Epithelial cell of proximal tubule (primary cell): ENCODE measurements around the gene SBK2. TPM values are rescaled to one million over a fixed set of nuclear protein-coding genes. Genes with fewer than 3 reads are reported as not detected.
"Not testable (repeated sequence)": the region's sequence is repeated elsewhere in the genome, so short reads cannot be mapped to it uniquely, and the experiment has no call there.

ENCODE experiments used
- DNase-seq: peaks from one replicate; pipeline ENCODE4 v3.0.0-alpha.2; 2011; ENCODE audit warnings: low read depth
- H3K4me3 ChIP-seq: 2 replicates; pipeline ENCODE4 v1.5.1; 2011; ENCODE audit warnings: low read depth, mild to moderate bottlenecking, low read length
- total RNA-seq: library from RNA; depleted of rRNA; stranded (reverse); fragments of >200 nt; gene quantifications from 2 replicates; pipeline ENCODE4 v1.2.3, GENCODE V29; 2015
- TF ChIP-seq, protein P1 (sequence below): conservative IDR thresholded peaks from 2 replicates; pipeline ENCODE4 v1.5.1; 2012; ENCODE audit warnings: low read depth, mild to moderate bottlenecking, low read length

Gene SBK2
- total RNA-seq, 1 donor from 2014 or later: 2.9 TPM

DNA sequence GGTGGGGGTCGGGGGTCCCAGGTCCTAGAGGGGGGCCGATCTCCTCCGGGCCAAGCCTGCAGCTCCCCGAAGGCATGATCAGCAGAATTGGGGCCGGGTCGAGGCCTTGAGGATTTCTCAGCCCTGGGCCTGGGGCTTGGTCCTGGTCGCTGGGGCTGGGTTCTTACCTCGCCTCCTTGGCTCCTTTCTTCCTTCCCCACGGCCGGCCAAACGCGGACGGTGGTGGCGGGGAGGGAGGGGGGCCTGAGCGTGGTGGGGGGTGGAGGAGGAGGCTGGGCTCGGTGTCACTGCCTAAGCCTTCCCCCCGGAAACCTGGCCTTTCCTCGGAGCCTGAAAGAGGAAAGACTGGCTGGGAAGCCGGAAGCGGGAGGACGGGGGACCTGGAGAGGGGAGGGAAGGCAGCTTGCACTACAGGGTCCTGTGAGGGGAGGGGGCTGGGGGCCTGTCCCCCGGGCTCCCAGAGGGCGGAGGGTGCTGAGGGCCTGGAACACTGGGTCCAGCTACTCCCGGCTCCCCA is 43.8 kb upstream of the SBK2 start, which contains the start of gene ZNF579:
ZNF579 (minus strand) TSS at position 221 of the 517 bp plus-strand sequence. CDS start 1,209 bp downstream, outside the sequence.
- DNase-seq: no peak
- TF ChIP-seq, protein P1, sequence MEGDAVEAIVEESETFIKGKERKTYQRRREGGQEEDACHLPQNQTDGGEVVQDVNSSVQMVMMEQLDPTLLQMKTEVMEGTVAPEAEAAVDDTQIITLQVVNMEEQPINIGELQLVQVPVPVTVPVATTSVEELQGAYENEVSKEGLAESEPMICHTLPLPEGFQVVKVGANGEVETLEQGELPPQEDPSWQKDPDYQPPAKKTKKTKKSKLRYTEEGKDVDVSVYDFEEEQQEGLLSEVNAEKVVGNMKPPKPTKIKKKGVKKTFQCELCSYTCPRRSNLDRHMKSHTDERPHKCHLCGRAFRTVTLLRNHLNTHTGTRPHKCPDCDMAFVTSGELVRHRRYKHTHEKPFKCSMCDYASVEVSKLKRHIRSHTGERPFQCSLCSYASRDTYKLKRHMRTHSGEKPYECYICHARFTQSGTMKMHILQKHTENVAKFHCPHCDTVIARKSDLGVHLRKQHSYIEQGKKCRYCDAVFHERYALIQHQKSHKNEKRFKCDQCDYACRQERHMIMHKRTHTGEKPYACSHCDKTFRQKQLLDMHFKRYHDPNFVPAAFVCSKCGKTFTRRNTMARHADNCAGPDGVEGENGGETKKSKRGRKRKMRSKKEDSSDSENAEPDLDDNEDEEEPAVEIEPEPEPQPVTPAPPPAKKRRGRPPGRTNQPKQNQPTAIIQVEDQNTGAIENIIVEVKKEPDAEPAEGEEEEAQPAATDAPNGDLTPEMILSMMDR: no peak
- H3K4me3 ChIP-seq: peak within 1 kb of the TSS; percentile 81

DNA sequence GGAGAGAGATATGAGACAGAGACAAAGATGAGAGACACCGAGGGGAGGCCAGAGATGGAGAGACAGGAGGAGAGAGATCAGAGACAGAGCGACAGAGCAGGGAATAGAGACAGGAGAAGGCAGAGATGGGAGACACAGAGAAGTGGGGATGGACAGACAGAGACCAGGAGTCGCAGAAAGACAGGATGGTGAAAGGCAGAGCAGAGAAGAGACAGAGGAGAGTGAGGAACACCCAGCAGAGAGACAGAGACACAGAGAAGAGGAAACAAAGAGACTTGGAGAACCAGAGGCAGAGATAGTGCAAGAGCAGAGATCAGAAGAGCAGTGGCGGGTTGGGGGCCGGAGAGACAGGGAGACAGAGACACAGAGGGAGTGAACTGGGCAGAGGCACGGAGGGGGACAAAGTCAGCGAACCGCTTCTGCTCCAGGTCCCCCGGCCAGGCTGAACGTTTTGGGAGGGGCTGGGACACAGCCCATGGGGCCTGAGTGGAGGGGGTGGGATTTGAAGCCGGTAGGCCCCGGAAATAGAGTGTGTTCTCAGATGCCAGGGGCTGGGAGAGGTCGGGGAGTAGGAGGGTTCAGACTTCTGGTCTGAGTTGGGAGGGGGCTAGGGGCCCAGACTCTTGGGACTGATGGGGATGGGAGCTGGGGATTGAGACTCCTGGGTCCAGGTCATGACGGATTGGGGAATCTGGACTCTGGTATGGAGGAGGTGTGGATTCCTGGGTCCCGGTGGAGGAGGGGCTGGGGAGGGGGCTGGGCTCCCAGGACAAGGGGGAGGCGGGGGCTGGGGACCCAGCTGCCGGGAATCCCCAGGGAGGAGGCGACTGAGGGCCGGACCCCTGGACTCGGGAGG is 43.1 kb upstream of the SBK2 start:
- no peak for DNase-seq

GRCh38 chr19:55578761-55579747 is 42.1 kb upstream of the SBK2 start:
- TF ChIP-seq, protein P1: no peak
- DNase-seq: no peak
- H3K4me3 ChIP-seq: peak overlapping the region; percentile 81

More for the DNA sequence above, 43.1 kb upstream of the SBK2 start:
- TF ChIP-seq, protein P1: no peak
- peak overlapping the region; percentile 81 for H3K4me3 ChIP-seq

- no peak overlapping the region for H3K4me3 ChIP-seq
- TF ChIP-seq, protein P1: no peak
- no peak for DNase-seq
Observed at GRCh38 chr19:55578031-55578760, 41.3 kb upstream of the SBK2 start.

DNA sequence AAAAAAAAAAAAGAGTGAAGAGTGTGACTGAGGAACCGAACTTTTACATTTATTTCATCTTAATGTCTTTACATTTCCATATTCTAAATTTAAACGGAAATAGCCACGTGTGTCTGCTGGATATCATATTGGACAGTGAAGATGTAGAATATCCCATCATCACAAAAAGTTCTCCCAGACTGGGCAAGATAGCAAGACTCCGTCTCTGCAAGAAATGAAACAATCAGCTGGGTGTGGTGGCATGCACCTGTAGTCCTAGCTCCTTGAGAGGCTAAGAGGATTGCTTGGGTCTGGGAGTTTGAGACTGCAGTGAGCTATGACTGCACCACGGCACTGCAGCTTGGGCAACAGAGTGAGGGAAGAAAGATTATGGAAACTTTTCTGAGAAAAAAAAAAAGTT is 39.8 kb upstream of the SBK2 start:
- DNase-seq: no peak
- TF ChIP-seq, protein P1: no peak

DNA sequence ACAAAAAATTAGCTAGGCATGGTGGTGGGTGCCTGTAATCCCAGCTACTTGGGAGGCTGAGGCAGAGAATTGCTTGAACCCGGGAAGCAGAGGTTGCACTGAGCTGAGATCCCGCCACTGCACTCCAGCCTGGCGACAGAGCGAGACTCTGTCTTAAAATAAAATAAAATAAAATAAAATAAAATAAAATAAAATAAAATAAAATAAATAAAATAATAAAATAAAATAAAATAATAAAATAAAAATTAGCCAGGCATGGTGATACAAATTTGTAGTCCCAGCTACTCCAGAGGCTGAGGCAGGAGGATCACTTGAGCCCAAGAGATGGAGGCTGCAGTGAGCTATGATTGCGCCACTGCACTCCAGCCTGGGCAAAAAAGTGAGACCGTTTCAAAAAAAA is 37.0 kb upstream of the SBK2 start:
- not testable (repeated sequence) for DNase-seq, H3K4me3 ChIP-seq

More for the DNA sequence above, 39.8 kb upstream of the SBK2 start:
- no peak overlapping the region for H3K4me3 ChIP-seq

DNA sequence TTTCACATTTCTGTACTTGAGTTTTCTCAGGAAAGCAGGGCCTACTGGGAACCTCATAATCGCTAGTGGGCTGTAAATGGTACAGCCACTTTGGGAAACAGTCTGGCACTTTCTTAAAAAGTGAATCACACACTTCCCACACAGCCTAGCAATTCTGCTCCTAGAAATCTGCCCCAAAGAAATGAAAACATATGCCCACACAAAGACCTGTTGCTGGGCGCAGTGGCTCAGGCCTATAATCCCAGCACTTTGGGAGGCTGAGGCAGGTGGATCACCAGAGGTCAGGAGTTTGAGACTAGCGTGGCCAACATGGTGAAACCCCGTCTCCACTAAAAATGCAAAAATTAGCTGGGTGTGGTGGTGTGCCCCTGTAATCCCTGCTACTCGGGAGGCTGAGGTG is 32.5 kb upstream of the SBK2 start:
- DNase-seq, H3K4me3 ChIP-seq: not testable (repeated sequence)
